ENCODE measurements around the gene DIRAS3. TPM values are rescaled to one million over a fixed set of nuclear protein-coding genes. Genes with fewer than 3 reads are reported as not detected.

Gene DIRAS3
- total and polyA plus RNA-seq, 2 of the 8 experiments (the other 6 are each of a cell fraction or from before 2014, with no cell fraction given) = 0.11 TPM; not detected in 1

- no peak for TF ChIP-seq CHD7 (IDR thresholded peaks at IDR 0.05; ENCODE audit: insufficient replicate concordance, low read length)
- TF ChIP-seq SRF (IDR thresholded peaks at IDR 0.05; ENCODE audit: low read depth, low read length) = no peak
Observed at GRCh38 chr1:68047659-68048026, 2.8 kb downstream of the DIRAS3 start (continued).

Data from H1 (cell line).